SK-N-SH (cell line): ENCODE results near the gene CPTP. TPM values are rescaled to one million over a fixed set of nuclear protein-coding genes. Genes with fewer than 3 reads are reported as not detected.

ENCODE experiments used
- CTCF ChIA-PET: fragments of 300-600, 350-600 bp; formaldehyde crosslinking; extraction: SDS; loops from one replicate; lab custom pipeline; 2021; lab: Yijun Ruan, JAX
- POLR2A ChIA-PET: fragments of 350-600 bp; sonication (Branson Sonifier 250); formaldehyde crosslinking; extraction: SDS; loops from one replicate; lab custom pipeline; 2020; ENCODE audit warnings: antibody characterized with exemption, inconsistent platforms; lab: Yijun Ruan, JAX
- DNase-seq: peaks from one replicate; pipeline ENCODE4 v3.0.0; 2012
- H2AFZ ChIP-seq: fragments of 200-600 bp; sonication (generic); 2 replicates; pipeline ENCODE4 v1.8.1; 2016; ENCODE audit warnings: antibody characterized with exemption, mild to moderate bottlenecking, low read depth
- H3F3A ChIP-seq: fragments of 200-600 bp; sonication (generic); replicated peaks from 2 replicates; pipeline ENCODE3; 2016; ENCODE audit warnings: antibody characterized with exemption, mild to moderate bottlenecking; ENCODE audit not compliant: insufficient read depth
- H3K27ac ChIP-seq, 2 experiments: fragments of 200-500 bp in 1 of 2; fragments of 200-600 bp in 1 of 2; sonication (Bioruptor generic) in 1 of 2; sonication (generic), shearing (Covaris generic) in 1 of 2; 2 replicates each; pipeline versions ENCODE4 v1.5.1 to v1.6.1; 2014 to 2016; ENCODE audit warnings: low read depth in 2 of 2, inconsistent platforms in 1 of 2, low read length in 1 of 2, mild to moderate bottlenecking in 1 of 2, mixed read lengths in 1 of 2
- H3K27me3 ChIP-seq: fragments of 200-600 bp; sonication (generic), shearing (Covaris generic); 2 replicates; pipeline ENCODE4 v1.6.1; 2016; ENCODE audit warnings: mixed run types; ENCODE audit not compliant: insufficient read depth
- H3K36me3 ChIP-seq, 2 experiments: fragments of 200-500 bp in 1 of 2; fragments of 200-600 bp in 1 of 2; sonication (Bioruptor generic) in 1 of 2; sonication (generic) in 1 of 2; replicated peaks in 1 of 2; 2 replicates each; pipeline versions ENCODE3 to v1.5.1; 2014 to 2016; ENCODE audit warnings: low read length in 1 of 2, mild to moderate bottlenecking in 1 of 2; ENCODE audit not compliant: insufficient read depth in 2 of 2, control insufficient read depth in 1 of 2
- H3K4me1 ChIP-seq, 2 experiments: fragments of 200-500 bp in 1 of 2; fragments of 200-600 bp in 1 of 2; sonication (Bioruptor generic) in 1 of 2; sonication (generic), shearing (Covaris generic) in 1 of 2; 2 replicates each; pipeline versions ENCODE4 v1.5.1 to v1.6.1; 2014 to 2016; ENCODE audit warnings: low read depth in 1 of 2, low read length in 1 of 2, mixed run types in 1 of 2; ENCODE audit not compliant: insufficient read depth in 2 of 2, control insufficient read depth in 1 of 2
- H3K4me2 ChIP-seq: fragments of 200-600 bp; sonication (generic), shearing (Covaris generic); 2 replicates; pipeline ENCODE4 v1.6.1; 2017; ENCODE audit warnings: mixed run types
- H3K4me3 ChIP-seq, 2 experiments: fragments of 200-500 bp in 1 of 2; fragments of 200-600 bp in 1 of 2; sonication (Bioruptor generic) in 1 of 2; sonication (generic), shearing (Covaris generic) in 1 of 2; 2 replicates each; pipeline versions ENCODE4 v1.5.1 to v1.8.1; 2014 to 2016; ENCODE audit warnings: low read depth in 2 of 2, inconsistent platforms in 1 of 2, low read length in 1 of 2, mild to moderate bottlenecking in 1 of 2, mixed read lengths in 1 of 2, moderate library complexity in 1 of 2
- H3K79me2 ChIP-seq: fragments of 200-600 bp; sonication (generic); 2 replicates; pipeline ENCODE4 v1.8.1; 2017; ENCODE audit warnings: mild to moderate bottlenecking; ENCODE audit not compliant: insufficient read depth
- H3K9ac ChIP-seq: fragments of 200-600 bp; sonication (generic); 2 replicates; pipeline ENCODE4 v1.6.1; 2017; ENCODE audit warnings: mixed run types
- H3K9me2 ChIP-seq: fragments of 200-600 bp; sonication (generic); 2 replicates; pipeline ENCODE4 v1.6.1; 2017; ENCODE audit warnings: mixed run types
- H3K9me3 ChIP-seq: fragments of 200-600 bp; sonication (generic); 2 replicates; pipeline ENCODE4 v1.6.1; 2017; ENCODE audit warnings: mixed run types, mild to moderate bottlenecking, moderate library complexity
- H4K20me1 ChIP-seq: fragments of 200-600 bp; sonication (generic); 2 replicates; pipeline ENCODE4 v1.6.1; 2017; ENCODE audit warnings: mild to moderate bottlenecking, mixed run types; ENCODE audit not compliant: insufficient read depth
- CHD2 ChIP-seq: fragments of 150-350 bp; IDR thresholded peaks from 2 replicates; pipeline ENCODE4 v1.6.1; 2018; ENCODE audit warnings: low read length; ENCODE audit not compliant: partially characterized antibody
- EZH2phosphoT487 ChIP-seq: fragments of 200-600 bp; sonication (generic); IDR thresholded peaks from 2 replicates; pipeline ENCODE4 v1.6.1; 2017; ENCODE audit warnings: low read depth, mixed run types, mild to moderate bottlenecking, antibody characterized with exemption, moderate library complexity, borderline replicate concordance
- FOXJ3 ChIP-seq: sonication (generic); formaldehyde crosslinking; IDR thresholded peaks from 2 replicates; pipeline ENCODE4 v1.5.1; 2020; ENCODE audit warnings: mild to moderate bottlenecking, missing genetic modification reagents
- GATA2 ChIP-seq: sonication (generic); formaldehyde crosslinking; IDR thresholded peaks from 2 replicates; pipeline ENCODE4 v1.5.0; 2020; ENCODE audit warnings: mild to moderate bottlenecking, missing genetic modification reagents
- MXI1 ChIP-seq: IDR thresholded peaks from 2 replicates; pipeline ENCODE4 v1.6.1; 2012; ENCODE audit warnings: mild to moderate bottlenecking, low read depth, low read length, improper control_type of control experiment
- NFIC ChIP-seq: IDR thresholded peaks from 2 replicates; pipeline ENCODE4 v1.4.0; 2012; ENCODE audit warnings: borderline replicate concordance
- NRF1 ChIP-seq: IDR thresholded peaks from 2 replicates; pipeline ENCODE4 v1.6.1; 2012; ENCODE audit warnings: low read depth, mild to moderate bottlenecking, low read length
- POLR2AphosphoS5 ChIP-seq: IDR thresholded peaks from 2 replicates; pipeline ENCODE4 v1.6.1; 2012; ENCODE audit warnings: low read depth, low read length
- RCOR1 ChIP-seq: fragments of 150-350 bp; IDR thresholded peaks from 2 replicates; pipeline ENCODE4 v1.6.1; 2017; ENCODE audit warnings: antibody characterized with exemption, low read length
- RXRA ChIP-seq: IDR thresholded peaks from 2 replicates; pipeline ENCODE4 v1.4.0; 2012; ENCODE audit warnings: low read depth, mild to moderate bottlenecking, borderline replicate concordance
- SIN3A ChIP-seq: IDR thresholded peaks from 2 replicates; pipeline ENCODE4 v1.6.1; 2012; ENCODE audit warnings: low read depth, mild to moderate bottlenecking, low read length, moderate library complexity, borderline replicate concordance
- TAF1 ChIP-seq: IDR thresholded peaks from 2 replicates; pipeline ENCODE4 v1.6.1; 2012; ENCODE audit warnings: low read depth, mild to moderate bottlenecking, low read length, moderate library complexity, borderline replicate concordance
- WGBS: methylation state at CpG from one replicate; pipeline ENCODE4 v1.1.6; 2017; ENCODE audit warnings: low lambda C conversion rate; 5-methylcytosine and 5-hydroxymethylcytosine counted together
- polyA plus RNA-seq, 3 experiments: library from polyadenylated mRNA; depleted of rRNA; stranded (reverse); fragments of >200 nt; gene quantifications; 2 replicates each; pipeline ENCODE4 v1.2.3, GENCODE V29; 2012
- TF ChIP-seq, protein P1 (sequence below): IDR thresholded peaks from 2 replicates; pipeline ENCODE4 v1.6.1; 2012; ENCODE audit warnings: mild to moderate bottlenecking, low read depth, low read length, moderate library complexity
- TF ChIP-seq, protein P2 (sequence below): IDR thresholded peaks from 2 replicates; pipeline ENCODE4 v1.4.0; 2012; ENCODE audit warnings: low read depth, borderline replicate concordance
- TF ChIP-seq, protein P3 (sequence below): fragments of 150-350 bp; IDR thresholded peaks from 2 replicates; pipeline ENCODE4 v1.6.1; 2017; ENCODE audit warnings: antibody characterized with exemption, low read length, low read depth, borderline replicate concordance
- TF ChIP-seq, protein P4 (sequence below): fragments of 200-600 bp; sonication (generic); IDR thresholded peaks from 2 replicates; pipeline ENCODE4 v1.6.1; 2017; ENCODE audit warnings: antibody characterized with exemption, mild to moderate bottlenecking, moderate library complexity
- TF ChIP-seq, protein P5 (sequence below): IDR thresholded peaks from 2 replicates; pipeline ENCODE4; 2012

Gene CPTP
- polyA plus RNA-seq, 1 of the 3 experiments (the other 2 are of a cell fraction) = 13.4 TPM

DNA sequence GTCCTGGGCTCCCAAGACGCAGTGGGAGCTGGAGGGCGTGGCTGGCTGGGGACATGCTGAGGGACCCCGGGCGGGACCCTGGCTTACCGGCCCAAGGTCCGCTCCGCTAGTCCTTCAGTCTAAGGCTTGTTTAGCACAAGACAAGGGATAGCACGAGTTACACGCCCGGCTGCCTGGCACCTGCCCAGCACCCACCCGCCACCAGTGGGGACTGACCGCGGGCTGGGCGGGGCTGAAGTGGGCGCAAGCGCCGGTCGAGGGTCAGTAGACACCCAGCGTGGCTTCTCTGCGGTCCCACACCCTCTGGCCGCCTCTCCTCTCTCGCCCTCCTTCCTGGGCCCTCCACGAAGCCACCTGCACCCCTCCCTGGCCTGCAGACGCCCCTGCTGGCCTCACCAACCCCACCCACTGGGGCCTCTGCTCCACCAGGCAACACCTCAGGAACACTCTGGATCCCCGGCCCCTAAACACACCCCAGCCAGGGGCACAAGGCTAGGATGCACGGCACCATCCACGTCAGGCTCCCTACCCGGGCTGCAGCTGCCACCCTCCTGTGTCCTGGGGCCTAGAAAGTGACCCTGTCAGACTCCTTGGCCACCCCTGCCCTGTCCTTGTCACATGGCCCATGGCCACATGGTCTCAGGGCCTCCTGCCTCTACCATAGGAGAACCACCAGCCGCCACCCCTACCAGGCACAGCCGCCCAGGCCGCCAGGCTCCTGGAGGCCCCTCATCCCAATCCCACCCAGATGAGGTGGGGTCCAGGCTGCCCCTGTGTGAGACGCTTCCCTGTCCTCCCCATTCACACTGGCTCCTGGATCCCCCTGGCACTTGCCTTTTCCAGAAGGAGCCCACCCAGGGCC is 12.6 kb downstream of the CPTP start:
- Histone ChIP-seq H3K27ac (no peak overlapping the region), H3F3A (no peaks in the 10 kb centered on the region), H3K9me3 (no peaks in the 10 kb centered on the region), H3K79me2 (no peaks in the 10 kb centered on the region), H3K4me2 (no peak overlapping the region), H3K36me3 (peaks cover 0 to 20% of the 10 kb centered on the region in 2 experiments), H3K27me3 (no peaks in the 10 kb centered on the region), H2AFZ (no peak overlapping the region), H3K4me1 (no peaks in the 10 kb centered on the region; a peak in 1 of 4 replicates), H3K9me2 (no peaks in the 10 kb centered on the region), H3K9ac (no peak overlapping the region), H3K4me3 (no peak overlapping the region), H4K20me1 (peaks cover 5% of the 10 kb centered on the region; the same call in 1 of the 2 replicates)
- DNase-seq = no peak
- 97% methylated on average over 14 of the region's 32 CpGs for WGBS
- ChIA-PET POLR2A (no interaction called here), CTCF (interaction anchor here (1.9 to 3.6 kb wide), 2 partner anchors 7 to 11 kb away, joined by 8 to 16 read pairs; no protein-coding TSS in a partner anchor)
- TF ChIP-seq, protein P1, sequence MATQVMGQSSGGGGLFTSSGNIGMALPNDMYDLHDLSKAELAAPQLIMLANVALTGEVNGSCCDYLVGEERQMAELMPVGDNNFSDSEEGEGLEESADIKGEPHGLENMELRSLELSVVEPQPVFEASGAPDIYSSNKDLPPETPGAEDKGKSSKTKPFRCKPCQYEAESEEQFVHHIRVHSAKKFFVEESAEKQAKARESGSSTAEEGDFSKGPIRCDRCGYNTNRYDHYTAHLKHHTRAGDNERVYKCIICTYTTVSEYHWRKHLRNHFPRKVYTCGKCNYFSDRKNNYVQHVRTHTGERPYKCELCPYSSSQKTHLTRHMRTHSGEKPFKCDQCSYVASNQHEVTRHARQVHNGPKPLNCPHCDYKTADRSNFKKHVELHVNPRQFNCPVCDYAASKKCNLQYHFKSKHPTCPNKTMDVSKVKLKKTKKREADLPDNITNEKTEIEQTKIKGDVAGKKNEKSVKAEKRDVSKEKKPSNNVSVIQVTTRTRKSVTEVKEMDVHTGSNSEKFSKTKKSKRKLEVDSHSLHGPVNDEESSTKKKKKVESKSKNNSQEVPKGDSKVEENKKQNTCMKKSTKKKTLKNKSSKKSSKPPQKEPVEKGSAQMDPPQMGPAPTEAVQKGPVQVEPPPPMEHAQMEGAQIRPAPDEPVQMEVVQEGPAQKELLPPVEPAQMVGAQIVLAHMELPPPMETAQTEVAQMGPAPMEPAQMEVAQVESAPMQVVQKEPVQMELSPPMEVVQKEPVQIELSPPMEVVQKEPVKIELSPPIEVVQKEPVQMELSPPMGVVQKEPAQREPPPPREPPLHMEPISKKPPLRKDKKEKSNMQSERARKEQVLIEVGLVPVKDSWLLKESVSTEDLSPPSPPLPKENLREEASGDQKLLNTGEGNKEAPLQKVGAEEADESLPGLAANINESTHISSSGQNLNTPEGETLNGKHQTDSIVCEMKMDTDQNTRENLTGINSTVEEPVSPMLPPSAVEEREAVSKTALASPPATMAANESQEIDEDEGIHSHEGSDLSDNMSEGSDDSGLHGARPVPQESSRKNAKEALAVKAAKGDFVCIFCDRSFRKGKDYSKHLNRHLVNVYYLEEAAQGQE = no peak
- TF ChIP-seq, protein P2, sequence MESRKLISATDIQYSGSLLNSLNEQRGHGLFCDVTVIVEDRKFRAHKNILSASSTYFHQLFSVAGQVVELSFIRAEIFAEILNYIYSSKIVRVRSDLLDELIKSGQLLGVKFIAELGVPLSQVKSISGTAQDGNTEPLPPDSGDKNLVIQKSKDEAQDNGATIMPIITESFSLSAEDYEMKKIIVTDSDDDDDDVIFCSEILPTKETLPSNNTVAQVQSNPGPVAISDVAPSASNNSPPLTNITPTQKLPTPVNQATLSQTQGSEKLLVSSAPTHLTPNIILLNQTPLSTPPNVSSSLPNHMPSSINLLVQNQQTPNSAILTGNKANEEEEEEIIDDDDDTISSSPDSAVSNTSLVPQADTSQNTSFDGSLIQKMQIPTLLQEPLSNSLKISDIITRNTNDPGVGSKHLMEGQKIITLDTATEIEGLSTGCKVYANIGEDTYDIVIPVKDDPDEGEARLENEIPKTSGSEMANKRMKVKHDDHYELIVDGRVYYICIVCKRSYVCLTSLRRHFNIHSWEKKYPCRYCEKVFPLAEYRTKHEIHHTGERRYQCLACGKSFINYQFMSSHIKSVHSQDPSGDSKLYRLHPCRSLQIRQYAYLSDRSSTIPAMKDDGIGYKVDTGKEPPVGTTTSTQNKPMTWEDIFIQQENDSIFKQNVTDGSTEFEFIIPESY = no peak
- TF ChIP-seq EZH2phosphoT487 = no peak
- TF ChIP-seq, protein P3, sequence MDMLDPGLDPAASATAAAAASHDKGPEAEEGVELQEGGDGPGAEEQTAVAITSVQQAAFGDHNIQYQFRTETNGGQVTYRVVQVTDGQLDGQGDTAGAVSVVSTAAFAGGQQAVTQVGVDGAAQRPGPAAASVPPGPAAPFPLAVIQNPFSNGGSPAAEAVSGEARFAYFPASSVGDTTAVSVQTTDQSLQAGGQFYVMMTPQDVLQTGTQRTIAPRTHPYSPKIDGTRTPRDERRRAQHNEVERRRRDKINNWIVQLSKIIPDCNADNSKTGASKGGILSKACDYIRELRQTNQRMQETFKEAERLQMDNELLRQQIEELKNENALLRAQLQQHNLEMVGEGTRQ = no peak
- no peak for TF ChIP-seq GATA2 (CRISPR knock-in tag)
- TF ChIP-seq FOXJ3 = no peak
- no peak for TF ChIP-seq POLR2AphosphoS5
- no peak for TF ChIP-seq CHD2
- no peak for TF ChIP-seq NFIC
- TF ChIP-seq SIN3A = no peak
- TF ChIP-seq, protein P4, sequence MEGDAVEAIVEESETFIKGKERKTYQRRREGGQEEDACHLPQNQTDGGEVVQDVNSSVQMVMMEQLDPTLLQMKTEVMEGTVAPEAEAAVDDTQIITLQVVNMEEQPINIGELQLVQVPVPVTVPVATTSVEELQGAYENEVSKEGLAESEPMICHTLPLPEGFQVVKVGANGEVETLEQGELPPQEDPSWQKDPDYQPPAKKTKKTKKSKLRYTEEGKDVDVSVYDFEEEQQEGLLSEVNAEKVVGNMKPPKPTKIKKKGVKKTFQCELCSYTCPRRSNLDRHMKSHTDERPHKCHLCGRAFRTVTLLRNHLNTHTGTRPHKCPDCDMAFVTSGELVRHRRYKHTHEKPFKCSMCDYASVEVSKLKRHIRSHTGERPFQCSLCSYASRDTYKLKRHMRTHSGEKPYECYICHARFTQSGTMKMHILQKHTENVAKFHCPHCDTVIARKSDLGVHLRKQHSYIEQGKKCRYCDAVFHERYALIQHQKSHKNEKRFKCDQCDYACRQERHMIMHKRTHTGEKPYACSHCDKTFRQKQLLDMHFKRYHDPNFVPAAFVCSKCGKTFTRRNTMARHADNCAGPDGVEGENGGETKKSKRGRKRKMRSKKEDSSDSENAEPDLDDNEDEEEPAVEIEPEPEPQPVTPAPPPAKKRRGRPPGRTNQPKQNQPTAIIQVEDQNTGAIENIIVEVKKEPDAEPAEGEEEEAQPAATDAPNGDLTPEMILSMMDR = no peak
- TF ChIP-seq TAF1 = no peak
- TF ChIP-seq RXRA = no peak
- TF ChIP-seq, protein P5, sequence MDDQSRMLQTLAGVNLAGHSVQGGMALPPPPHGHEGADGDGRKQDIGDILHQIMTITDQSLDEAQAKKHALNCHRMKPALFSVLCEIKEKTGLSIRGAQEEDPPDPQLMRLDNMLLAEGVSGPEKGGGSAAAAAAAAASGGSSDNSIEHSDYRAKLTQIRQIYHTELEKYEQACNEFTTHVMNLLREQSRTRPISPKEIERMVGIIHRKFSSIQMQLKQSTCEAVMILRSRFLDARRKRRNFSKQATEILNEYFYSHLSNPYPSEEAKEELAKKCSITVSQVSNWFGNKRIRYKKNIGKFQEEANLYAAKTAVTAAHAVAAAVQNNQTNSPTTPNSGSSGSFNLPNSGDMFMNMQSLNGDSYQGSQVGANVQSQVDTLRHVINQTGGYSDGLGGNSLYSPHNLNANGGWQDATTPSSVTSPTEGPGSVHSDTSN = no peak
- TF ChIP-seq MXI1 = no peak
- TF ChIP-seq RCOR1 = no peak
- no peak for TF ChIP-seq NRF1
